ENCODE measurements around the gene SPTLC3.

The SPTLC3 gene

DNA sequence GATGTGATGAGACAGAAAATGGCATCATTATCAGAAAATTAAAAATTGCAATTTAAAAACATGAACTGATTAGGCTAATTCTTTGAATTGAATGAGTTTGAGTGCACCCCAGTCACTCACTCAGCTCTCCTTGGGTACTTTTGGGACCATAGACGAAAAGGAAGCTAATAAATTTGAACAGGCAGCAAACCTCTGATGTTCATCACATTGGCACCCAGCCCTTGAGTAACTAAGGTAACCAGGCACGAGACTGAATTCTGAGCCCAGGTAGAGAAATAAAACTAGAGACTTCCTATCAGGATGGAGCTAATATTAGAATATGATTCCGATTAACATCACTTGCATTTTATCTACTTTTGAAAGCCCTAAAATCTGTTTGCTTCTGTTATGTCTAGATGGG, 131.4 kb downstream of the SPTLC3 start:
- no peak for DNase-seq (ENCODE audit: insufficient read length, low spot score)
- FAIRE-seq: no peak
- no peak for TF ChIP-seq POLR2A (IDR thresholded peaks at IDR 0.05; ENCODE audit: low read depth, low read length)
- no peak for TF ChIP-seq SPI1 (IDR thresholded peaks at IDR 0.05; ENCODE audit: low read depth, low read length)
- TF ChIP-seq TAF1 (IDR thresholded peaks at IDR 0.05; ENCODE audit: low read depth, low read length): no peak
- TF ChIP-seq POU2F2 (IDR thresholded peaks at IDR 0.05; ENCODE audit: low read depth, low read length): no peak
- TF ChIP-seq POLR2AphosphoS5 (IDR thresholded peaks at IDR 0.05; ENCODE audit: low read depth, low read length): no peak
- no peak for TF ChIP-seq PAX5 (IDR thresholded peaks at IDR 0.05; ENCODE audit: insufficient read depth, low read length, severe bottlenecking)

DNA sequence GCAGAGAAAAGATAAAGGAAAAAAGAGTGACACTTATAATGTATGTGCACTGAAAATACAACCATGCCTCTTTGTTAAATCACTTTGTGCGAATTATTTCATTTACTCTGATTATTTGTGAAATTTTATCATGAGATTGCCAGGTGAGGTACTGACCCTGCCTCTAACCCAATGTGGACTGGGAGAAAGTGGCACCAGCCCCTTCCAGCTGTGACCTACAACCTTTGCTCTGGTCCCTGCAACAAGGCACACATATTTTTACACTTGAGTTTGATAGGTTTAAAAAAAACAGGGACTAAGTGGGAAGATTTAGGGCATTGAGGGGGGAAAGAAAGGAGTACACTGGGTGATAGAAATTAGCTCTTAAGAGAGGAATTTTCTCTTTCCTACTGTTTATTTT, 132.0 kb downstream of the SPTLC3 start:
- DNase-seq (ENCODE audit: insufficient read length, low spot score): no peak
- FAIRE-seq: no peak

GRCh38 chr20:13141546-13141945, 132.8 kb downstream of the SPTLC3 start:
- FAIRE-seq (no peak), DNase-seq (ENCODE audit: insufficient read length, low spot score) (no peak)
- TF ChIP-seq PAX5 (IDR thresholded peaks at IDR 0.05; ENCODE audit: insufficient read depth, low read length, severe bottlenecking) (no peak), POLR2A (IDR thresholded peaks at IDR 0.05; ENCODE audit: low read depth, low read length) (no peak), POLR2AphosphoS5 (IDR thresholded peaks at IDR 0.05; ENCODE audit: low read depth, low read length) (no peak), POU2F2 (IDR thresholded peaks at IDR 0.05; ENCODE audit: low read depth, low read length) (no peak), SPI1 (IDR thresholded peaks at IDR 0.05; ENCODE audit: low read depth, low read length) (no peak), TAF1 (IDR thresholded peaks at IDR 0.05; ENCODE audit: low read depth, low read length) (no peak)

More for the DNA sequence above, 132.0 kb downstream of the SPTLC3 start:
- TF ChIP-seq PAX5 (IDR thresholded peaks at IDR 0.05; ENCODE audit: insufficient read depth, low read length, severe bottlenecking): no peak
- no peak for TF ChIP-seq POU2F2 (IDR thresholded peaks at IDR 0.05; ENCODE audit: low read depth, low read length)
- no peak for TF ChIP-seq TAF1 (IDR thresholded peaks at IDR 0.05; ENCODE audit: low read depth, low read length)

DNA sequence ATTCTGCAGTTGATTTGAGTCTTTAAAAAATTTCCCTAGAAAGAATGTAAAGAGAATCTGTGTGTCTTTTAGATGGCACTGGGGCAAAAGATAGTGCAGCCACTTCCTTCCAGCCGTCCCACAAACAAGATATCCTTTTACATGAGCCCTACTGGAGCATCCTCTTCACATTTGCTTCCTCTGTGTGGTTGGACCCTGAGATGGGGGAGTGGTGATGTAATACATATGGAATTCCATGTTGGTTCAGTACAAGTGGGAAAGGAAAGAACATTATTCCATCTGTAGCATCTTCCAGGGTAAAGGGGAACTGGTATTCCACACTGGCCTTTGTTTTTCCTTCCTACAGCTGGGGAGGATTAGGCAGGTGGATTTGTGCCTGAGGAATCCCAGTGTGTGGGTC, 133.4 kb downstream of the SPTLC3 start:
- DNase-seq (ENCODE audit: insufficient read length, low spot score) (no peak), FAIRE-seq (no peak)
- TF ChIP-seq TAF1 (IDR thresholded peaks at IDR 0.05; ENCODE audit: low read depth, low read length) (no peak), POU2F2 (IDR thresholded peaks at IDR 0.05; ENCODE audit: low read depth, low read length) (no peak), POLR2A (IDR thresholded peaks at IDR 0.05; ENCODE audit: low read depth, low read length) (no peak), SPI1 (IDR thresholded peaks at IDR 0.05; ENCODE audit: low read depth, low read length) (no peak), PAX5 (IDR thresholded peaks at IDR 0.05; ENCODE audit: insufficient read depth, low read length, severe bottlenecking) (no peak), POLR2AphosphoS5 (IDR thresholded peaks at IDR 0.05; ENCODE audit: low read depth, low read length) (no peak)

- no peak for FAIRE-seq
- no peak for TF ChIP-seq POLR2AphosphoS5 (IDR thresholded peaks at IDR 0.05; ENCODE audit: low read depth, low read length)
- TF ChIP-seq SPI1 (IDR thresholded peaks at IDR 0.05; ENCODE audit: low read depth, low read length): no peak
- TF ChIP-seq POU2F2 (IDR thresholded peaks at IDR 0.05; ENCODE audit: low read depth, low read length): no peak
- no peak for TF ChIP-seq TAF1 (IDR thresholded peaks at IDR 0.05; ENCODE audit: low read depth, low read length)
- TF ChIP-seq POLR2A (IDR thresholded peaks at IDR 0.05; ENCODE audit: low read depth, low read length): no peak
- TF ChIP-seq PAX5 (IDR thresholded peaks at IDR 0.05; ENCODE audit: insufficient read depth, low read length, severe bottlenecking): no peak
- DNase-seq (ENCODE audit: insufficient read length, low spot score): no peak
These were observed 138.5 kb downstream of the SPTLC3 start for GRCh38 chr20:13147071-13147963.

DNA sequence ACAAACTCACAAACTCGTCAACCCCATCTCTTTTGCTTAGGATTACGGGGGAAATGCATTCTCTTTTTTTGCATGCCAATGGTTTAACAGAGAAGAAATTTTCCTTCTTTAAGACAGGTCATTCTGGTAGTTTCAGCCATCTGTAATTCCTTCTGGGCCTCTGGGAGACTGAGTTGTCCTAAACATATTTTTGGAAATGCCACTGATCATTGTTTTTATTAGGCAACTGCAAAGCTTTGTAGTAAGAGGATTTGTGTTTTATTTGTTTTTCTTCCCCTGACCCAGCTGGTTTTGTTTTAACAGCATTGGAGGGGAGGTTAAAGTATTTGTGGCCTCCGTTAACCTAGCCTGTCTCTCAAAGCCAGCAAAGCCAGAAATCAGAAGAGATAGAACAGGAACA, 139.2 kb downstream of the SPTLC3 start:
- FAIRE-seq (no peak), DNase-seq (ENCODE audit: insufficient read length, low spot score) (no peak)
- TF ChIP-seq POLR2A (IDR thresholded peaks at IDR 0.05; ENCODE audit: low read depth, low read length) (no peak), TAF1 (IDR thresholded peaks at IDR 0.05; ENCODE audit: low read depth, low read length) (no peak), POLR2AphosphoS5 (IDR thresholded peaks at IDR 0.05; ENCODE audit: low read depth, low read length) (no peak), SPI1 (IDR thresholded peaks at IDR 0.05; ENCODE audit: low read depth, low read length) (no peak), PAX5 (IDR thresholded peaks at IDR 0.05; ENCODE audit: insufficient read depth, low read length, severe bottlenecking) (no peak), POU2F2 (IDR thresholded peaks at IDR 0.05; ENCODE audit: low read depth, low read length) (no peak)

GRCh38 chr20:13148402-13148801, 139.6 kb downstream of the SPTLC3 start:
- DNase-seq (ENCODE audit: insufficient read length, low spot score) (no peak), FAIRE-seq (no peak)
- TF ChIP-seq SPI1 (IDR thresholded peaks at IDR 0.05; ENCODE audit: low read depth, low read length): no peak
- TF ChIP-seq POLR2A (IDR thresholded peaks at IDR 0.05; ENCODE audit: low read depth, low read length): no peak
- no peak for TF ChIP-seq PAX5 (IDR thresholded peaks at IDR 0.05; ENCODE audit: insufficient read depth, low read length, severe bottlenecking)
- TF ChIP-seq POU2F2 (IDR thresholded peaks at IDR 0.05; ENCODE audit: low read depth, low read length): no peak
- no peak for TF ChIP-seq TAF1 (IDR thresholded peaks at IDR 0.05; ENCODE audit: low read depth, low read length)
- TF ChIP-seq POLR2AphosphoS5 (IDR thresholded peaks at IDR 0.05; ENCODE audit: low read depth, low read length): no peak

- DNase-seq (ENCODE audit: insufficient read length, low spot score) (no peak), FAIRE-seq (no peak)
- TF ChIP-seq POU2F2 (IDR thresholded peaks at IDR 0.05; ENCODE audit: low read depth, low read length) (no peak), PAX5 (IDR thresholded peaks at IDR 0.05; ENCODE audit: insufficient read depth, low read length, severe bottlenecking) (no peak), POLR2AphosphoS5 (IDR thresholded peaks at IDR 0.05; ENCODE audit: low read depth, low read length) (no peak)
These were observed 140.2 kb downstream of the SPTLC3 start for GRCh38 chr20:13148961-13149360.

DNA sequence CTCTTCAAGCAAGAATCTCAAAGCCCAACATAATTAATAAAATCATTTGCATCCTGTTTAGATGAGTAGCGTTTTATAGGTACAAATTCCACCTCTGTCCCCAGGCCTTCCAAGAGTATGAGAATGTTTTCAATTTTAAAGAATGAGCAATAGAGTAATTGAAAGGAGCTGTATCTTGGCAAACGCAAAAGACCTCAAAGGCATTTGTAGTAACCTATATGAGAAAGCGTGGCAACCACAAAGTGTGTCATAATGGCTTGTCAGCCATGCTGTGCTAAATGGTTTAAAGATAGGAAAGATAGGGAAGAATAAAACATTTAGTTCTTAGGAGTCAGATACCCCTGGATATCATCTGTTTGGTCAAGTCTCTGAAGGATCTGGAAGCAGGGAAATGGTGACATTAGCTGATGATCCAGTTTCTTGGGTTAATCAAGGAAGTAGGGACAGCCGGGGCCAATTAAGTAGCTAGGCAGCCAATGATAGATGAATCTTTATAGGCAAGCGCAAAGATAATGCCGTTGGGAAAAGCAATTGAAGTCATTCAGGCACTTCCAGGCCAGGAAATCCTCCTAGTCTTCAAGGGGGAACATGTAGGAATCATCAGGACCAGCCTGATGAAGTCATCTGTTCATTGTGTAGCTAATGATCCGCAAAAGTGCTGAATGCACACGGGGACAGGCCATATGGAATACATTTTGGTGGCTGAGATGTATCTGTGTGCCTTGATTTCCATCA, 140.8 kb downstream of the SPTLC3 start:
- no peak for TF ChIP-seq POU2F2 (IDR thresholded peaks at IDR 0.05; ENCODE audit: low read depth, low read length)
- TF ChIP-seq TAF1 (IDR thresholded peaks at IDR 0.05; ENCODE audit: low read depth, low read length): no peak
- no peak for TF ChIP-seq SPI1 (IDR thresholded peaks at IDR 0.05; ENCODE audit: low read depth, low read length)
- TF ChIP-seq POLR2A (IDR thresholded peaks at IDR 0.05; ENCODE audit: low read depth, low read length): no peak
- no peak for TF ChIP-seq POLR2AphosphoS5 (IDR thresholded peaks at IDR 0.05; ENCODE audit: low read depth, low read length)
- no peak for TF ChIP-seq PAX5 (IDR thresholded peaks at IDR 0.05; ENCODE audit: insufficient read depth, low read length, severe bottlenecking)
- no peak for DNase-seq (ENCODE audit: insufficient read length, low spot score)
- FAIRE-seq: no peak
